GM10248 (cell line): ENCODE results near the gene IL17C.

Source experiments
- CTCF ChIA-PET: fragments of 300-600 bp; sonication (Branson Sonifier 250); formaldehyde crosslinking; extraction: SDS; loops from one replicate; lab custom pipeline; 2021; ENCODE audit warnings: antibody characterized with exemption; lab: Yijun Ruan, JAX
- POLR2A ChIA-PET: fragments of 350-650 bp; sonication (Branson Sonifier 250); formaldehyde crosslinking; extraction: SDS; loops from one replicate; lab custom pipeline; 2020; ENCODE audit warnings: antibody characterized with exemption; lab: Yijun Ruan, JAX
- DNase-seq: peaks from one replicate; pipeline ENCODE4 v3.0.0; 2012; ENCODE audit errors: extremely low spot score
- TF ChIP-seq, protein P1 (sequence below): IDR thresholded peaks from 2 replicates; pipeline ENCODE4 v1.5.1; 2012; ENCODE audit warnings: mild to moderate bottlenecking, low read depth; ENCODE audit errors: extremely low read depth, missing control alignments, control extremely low read depth

The IL17C gene

DNA sequence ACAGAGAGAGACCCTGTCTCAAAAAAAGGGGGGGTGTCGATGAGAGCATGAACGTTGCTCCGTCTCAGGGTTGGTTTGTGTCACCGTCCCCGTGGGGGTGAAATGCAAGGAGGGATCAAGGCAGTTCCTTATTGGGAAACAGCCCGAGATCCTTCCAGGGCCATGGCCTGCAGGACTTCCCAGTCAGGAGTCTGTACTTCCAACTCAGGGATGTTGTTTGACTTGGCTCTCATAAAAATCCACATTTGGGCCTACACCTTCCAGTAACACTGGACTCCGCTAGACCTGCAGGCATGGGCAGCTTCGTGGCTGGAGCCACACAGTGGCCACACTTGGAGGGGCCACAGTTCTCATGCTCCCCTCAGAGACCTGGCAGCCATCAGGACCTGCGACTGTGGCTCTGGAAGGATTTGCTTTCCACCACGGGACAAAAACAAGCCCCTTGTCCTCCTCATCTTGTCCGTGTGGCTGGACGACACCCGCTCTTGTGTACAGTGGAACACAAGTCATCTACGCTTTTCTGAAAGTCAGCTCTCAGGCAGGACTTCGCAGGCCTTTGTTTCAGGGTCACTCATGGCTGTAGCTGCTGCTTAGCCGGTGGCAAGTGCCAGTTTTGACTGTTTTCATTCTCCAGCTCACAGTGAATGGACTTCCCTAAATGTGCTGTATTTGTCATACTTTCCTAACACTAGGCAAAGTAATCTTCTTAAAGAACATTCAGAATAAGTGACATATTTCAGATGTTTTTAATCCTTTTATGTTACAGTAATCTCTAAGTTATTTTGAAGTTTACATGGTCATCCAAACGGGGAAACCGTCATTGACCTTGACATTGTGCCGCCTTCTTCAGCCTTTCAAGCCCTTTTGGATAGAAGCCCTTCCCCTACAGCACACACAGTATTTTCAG, 24.2 kb upstream of the IL17C start:
- ChIA-PET POLR2A (no interaction called here), CTCF (no interaction called here)
- TF ChIP-seq, protein P1, sequence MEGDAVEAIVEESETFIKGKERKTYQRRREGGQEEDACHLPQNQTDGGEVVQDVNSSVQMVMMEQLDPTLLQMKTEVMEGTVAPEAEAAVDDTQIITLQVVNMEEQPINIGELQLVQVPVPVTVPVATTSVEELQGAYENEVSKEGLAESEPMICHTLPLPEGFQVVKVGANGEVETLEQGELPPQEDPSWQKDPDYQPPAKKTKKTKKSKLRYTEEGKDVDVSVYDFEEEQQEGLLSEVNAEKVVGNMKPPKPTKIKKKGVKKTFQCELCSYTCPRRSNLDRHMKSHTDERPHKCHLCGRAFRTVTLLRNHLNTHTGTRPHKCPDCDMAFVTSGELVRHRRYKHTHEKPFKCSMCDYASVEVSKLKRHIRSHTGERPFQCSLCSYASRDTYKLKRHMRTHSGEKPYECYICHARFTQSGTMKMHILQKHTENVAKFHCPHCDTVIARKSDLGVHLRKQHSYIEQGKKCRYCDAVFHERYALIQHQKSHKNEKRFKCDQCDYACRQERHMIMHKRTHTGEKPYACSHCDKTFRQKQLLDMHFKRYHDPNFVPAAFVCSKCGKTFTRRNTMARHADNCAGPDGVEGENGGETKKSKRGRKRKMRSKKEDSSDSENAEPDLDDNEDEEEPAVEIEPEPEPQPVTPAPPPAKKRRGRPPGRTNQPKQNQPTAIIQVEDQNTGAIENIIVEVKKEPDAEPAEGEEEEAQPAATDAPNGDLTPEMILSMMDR: no peak
- no peak for DNase-seq

- no peak for DNase-seq
- TF ChIP-seq, protein P1: no peak
- ChIA-PET CTCF (no interaction called here), POLR2A (no interaction called here)
Measured at GRCh38 chr16:88614818-88615580, 23.4 kb upstream of the IL17C start.

DNA sequence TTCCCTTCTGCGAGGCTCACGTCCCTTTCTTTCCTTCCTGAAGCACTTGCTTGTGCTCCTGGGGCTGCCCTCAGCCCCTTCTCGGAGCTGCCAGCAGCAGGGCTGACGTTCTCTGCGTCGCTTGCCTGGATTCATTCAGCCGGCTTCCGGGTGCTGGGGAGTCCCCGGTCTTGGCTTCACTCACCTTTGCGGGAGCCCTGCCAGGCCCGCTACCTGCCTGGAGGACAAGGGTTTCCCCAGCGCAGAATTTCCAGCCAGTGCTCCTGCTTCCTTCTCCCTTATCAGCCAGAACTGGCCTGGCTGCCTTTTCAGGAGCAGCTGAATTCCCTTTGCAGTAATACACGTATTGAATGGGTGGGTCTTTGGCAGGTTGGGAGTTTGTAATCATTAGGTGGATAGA, 22.1 kb upstream of the IL17C start:
- DNase-seq: no peak
- ChIA-PET POLR2A (no interaction called here), CTCF (interaction anchor here (1.1 to 1.5 kb wide), 4 partner anchors 8 to 26 kb away, joined by 3 to 4 read pairs (median 4); no protein-coding TSS in a partner anchor)
- TF ChIP-seq, protein P1: no peak

DNA sequence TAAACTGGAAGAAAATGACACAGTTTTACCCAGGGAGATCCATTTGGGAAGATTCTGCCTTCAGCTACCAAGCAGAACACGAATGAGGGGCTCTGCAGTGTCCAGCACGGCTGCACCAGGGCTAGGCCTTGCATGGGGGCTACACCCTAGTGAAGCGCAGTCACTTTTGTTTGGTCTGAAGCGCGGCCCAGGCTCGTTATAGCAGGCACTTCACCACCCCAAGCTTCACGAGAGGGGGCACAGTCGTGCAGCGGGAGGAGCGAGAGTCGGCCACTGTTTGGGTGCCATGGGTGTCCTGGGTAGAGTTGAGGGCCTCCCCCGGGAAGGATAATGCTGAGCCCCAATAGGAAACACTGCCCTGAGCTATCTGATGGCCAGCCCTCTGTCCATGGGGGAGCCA, 21.6 kb upstream of the IL17C start:
- POLR2A ChIA-PET: no interaction called here
- CTCF ChIA-PET: interaction anchor here (1.1 to 1.5 kb wide), 4 partner anchors 8 to 27 kb away, joined by 3 to 4 read pairs (median 4); no protein-coding TSS in a partner anchor
- TF ChIP-seq, protein P1: no peak
- DNase-seq: no peak

DNA sequence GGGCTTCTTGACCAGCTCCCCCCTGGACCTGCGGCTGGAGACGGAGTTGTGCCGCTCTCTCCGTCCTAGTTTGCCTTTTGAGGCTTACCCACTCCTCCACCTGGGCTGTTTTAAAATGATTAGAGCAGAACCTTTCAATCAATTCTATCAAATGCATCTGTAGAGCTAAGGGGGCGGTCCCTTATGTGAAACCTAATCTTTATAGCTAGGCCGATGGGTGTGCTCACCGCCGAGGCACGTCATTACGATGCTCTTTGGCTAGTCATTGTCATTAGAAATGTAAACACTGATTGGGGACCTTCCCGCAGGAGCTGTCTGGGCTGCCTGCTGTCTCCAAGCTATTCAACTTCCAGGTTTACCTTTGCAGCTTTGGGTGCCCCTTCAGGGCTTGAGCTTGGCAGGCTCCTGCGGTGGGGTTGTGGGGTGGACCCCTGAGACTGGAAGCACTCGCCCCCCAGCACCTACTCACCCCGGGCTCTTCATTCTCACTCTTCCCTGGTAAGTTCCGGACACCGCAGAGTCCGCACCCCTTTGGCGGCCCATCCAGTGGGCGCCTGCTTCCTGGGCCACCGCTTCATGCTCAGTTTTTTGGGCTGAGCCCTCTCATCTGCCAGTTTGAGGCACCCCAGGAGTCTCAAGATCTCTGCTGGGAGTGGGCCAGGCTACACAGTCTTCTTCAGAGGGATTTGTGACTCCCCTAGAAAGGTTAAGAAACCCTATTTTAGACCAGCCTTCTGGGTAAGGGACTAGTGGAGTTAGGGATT, 20.9 kb upstream of the IL17C start:
- ChIA-PET POLR2A (no interaction called here), CTCF (interaction anchor here (0.8 to 1.5 kb wide), 5 partner anchors 8 to 27 kb away, joined by 3 to 4 read pairs (median 3); no protein-coding TSS in a partner anchor)
- no peak for DNase-seq
- TF ChIP-seq, protein P1: no peak

DNA sequence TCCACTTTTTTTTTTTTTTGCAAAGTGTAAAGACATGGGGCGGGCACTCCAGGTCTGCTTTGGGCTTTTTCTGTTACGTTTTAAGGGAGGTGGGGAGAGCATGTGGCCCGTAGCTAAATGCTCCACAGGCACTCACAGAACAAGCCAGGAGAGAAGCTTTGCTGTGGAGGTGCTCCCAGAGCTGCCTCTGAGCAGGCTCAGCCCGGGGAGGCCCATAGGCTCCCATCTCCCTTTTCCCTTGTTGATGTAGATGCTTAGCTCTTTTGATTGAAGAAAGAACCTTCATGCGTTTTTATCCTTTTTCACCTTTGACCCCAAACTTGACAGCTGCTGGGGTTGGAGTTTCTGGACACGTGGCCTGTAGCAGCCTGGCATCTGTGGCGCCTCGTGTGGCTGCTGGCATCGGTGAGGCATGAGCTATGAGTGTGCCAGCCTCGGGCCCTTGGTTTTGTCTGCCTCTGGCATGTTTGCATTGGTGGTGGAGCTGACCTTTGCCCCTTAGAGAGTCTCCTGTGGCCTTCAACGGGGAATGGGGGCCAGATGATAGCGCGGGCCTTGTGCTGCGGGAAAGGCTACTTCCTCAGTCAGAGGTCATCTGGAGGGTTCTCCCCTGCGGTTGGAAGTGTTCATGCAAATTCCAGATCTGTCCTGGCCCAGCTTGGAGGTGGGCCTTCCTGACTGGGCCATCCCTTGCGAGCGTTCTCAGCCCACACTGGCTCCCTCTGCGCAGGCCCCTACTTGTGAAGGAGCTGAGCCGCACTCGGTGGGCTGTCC, 20.0 kb upstream of the IL17C start:
- ChIA-PET CTCF (interaction anchor here (1.2 to 1.5 kb wide), 2 partner anchors 11 to 15 kb away, joined by 3 to 4 read pairs; no protein-coding TSS in a partner anchor), POLR2A (no interaction called here)
- TF ChIP-seq, protein P1: no peak
- no peak for DNase-seq
